Measurements from ENCODE around the gene CDKN2AIPNL.

DNA sequence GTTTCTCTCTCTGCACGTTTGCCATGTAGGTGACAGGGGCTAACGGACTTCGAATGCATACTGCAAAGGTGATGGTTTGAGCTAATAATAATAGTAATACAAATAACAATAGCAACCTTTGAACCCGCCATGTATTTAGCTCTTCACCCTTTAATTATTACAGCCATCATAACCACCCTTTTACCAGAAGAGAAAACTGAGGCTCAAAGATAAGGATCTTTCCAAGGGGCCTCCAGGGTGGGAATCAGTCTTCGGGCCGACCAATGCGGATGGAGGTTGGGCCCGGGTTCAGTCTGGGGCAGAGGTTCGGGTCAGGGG lies 494 bp downstream of the CDKN2AIPNL start:
- TF ChIP-seq, protein P1, sequence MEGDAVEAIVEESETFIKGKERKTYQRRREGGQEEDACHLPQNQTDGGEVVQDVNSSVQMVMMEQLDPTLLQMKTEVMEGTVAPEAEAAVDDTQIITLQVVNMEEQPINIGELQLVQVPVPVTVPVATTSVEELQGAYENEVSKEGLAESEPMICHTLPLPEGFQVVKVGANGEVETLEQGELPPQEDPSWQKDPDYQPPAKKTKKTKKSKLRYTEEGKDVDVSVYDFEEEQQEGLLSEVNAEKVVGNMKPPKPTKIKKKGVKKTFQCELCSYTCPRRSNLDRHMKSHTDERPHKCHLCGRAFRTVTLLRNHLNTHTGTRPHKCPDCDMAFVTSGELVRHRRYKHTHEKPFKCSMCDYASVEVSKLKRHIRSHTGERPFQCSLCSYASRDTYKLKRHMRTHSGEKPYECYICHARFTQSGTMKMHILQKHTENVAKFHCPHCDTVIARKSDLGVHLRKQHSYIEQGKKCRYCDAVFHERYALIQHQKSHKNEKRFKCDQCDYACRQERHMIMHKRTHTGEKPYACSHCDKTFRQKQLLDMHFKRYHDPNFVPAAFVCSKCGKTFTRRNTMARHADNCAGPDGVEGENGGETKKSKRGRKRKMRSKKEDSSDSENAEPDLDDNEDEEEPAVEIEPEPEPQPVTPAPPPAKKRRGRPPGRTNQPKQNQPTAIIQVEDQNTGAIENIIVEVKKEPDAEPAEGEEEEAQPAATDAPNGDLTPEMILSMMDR (tag by site-specific recombination; IDR thresholded peaks at IDR 0.05) = no peak
- TF ChIP-seq KLF1 (tag by site-specific recombination; IDR thresholded peaks at IDR 0.05) (no peak), ZNF626 (tag by site-specific recombination; IDR thresholded peaks at IDR 0.05) (no peak), ZNF664 (tag by site-specific recombination; IDR thresholded peaks at IDR 0.05) (no peak), ZNF555 (tag by site-specific recombination; conservative IDR thresholded peaks at IDR 0.05) (no peak), ZNF416 (tag by site-specific recombination; IDR thresholded peaks at IDR 0.05) (no peak), ZNF133 (tag by site-specific recombination; IDR thresholded peaks at IDR 0.05) (no peak), ZFP41 (tag by site-specific recombination; IDR thresholded peaks at IDR 0.05; ENCODE audit: borderline replicate concordance) (no peak)
- TF ChIP-seq, protein P2, sequence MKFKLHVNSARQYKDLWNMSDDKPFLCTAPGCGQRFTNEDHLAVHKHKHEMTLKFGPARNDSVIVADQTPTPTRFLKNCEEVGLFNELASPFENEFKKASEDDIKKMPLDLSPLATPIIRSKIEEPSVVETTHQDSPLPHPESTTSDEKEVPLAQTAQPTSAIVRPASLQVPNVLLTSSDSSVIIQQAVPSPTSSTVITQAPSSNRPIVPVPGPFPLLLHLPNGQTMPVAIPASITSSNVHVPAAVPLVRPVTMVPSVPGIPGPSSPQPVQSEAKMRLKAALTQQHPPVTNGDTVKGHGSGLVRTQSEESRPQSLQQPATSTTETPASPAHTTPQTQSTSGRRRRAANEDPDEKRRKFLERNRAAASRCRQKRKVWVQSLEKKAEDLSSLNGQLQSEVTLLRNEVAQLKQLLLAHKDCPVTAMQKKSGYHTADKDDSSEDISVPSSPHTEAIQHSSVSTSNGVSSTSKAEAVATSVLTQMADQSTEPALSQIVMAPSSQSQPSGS (tag by site-specific recombination; IDR thresholded peaks at IDR 0.05; ENCODE audit: low read depth) = no peak

Measured in HEK293 (cell line).